T-helper 2 cell (primary cell): ENCODE measurements around the gene ZNF366.

Experiments
- DNase-seq, 5 experiments: peaks; one replicate each; pipeline versions ENCODE4 v3.0.0 to v3.0.0-alpha.2; 2012 to 2022

ZNF366 gene

DNA sequence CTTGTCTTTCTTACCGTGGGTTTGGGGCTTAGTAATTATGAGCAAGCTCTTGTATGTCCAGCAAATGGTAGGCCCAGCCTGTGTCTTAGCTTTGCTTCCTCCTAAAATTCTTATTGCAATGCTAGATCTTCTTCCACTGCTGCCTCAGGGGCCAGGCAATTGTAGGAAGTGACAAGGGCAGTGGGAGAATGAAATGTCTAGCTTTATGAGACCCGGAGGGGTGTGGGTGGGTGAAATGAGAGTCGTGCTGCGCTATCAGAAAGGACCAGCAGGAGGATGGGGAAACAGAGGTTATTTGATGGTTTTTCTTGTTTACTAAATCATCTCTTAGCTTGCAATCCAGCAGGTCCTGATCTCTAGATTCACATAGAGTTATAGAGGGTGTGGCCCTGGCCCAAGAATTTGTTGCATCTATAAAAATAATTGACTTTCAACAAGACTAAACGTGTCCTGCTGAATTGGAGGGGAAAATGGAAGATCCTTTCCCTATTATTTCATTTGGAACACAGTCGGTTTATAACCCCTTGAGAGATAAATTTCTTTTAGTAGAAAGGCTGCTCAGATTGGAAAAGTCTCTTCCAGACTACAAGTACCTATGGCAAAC lies 43.7 kb downstream of the ZNF366 start:
- DNase-seq: no peak

DNA sequence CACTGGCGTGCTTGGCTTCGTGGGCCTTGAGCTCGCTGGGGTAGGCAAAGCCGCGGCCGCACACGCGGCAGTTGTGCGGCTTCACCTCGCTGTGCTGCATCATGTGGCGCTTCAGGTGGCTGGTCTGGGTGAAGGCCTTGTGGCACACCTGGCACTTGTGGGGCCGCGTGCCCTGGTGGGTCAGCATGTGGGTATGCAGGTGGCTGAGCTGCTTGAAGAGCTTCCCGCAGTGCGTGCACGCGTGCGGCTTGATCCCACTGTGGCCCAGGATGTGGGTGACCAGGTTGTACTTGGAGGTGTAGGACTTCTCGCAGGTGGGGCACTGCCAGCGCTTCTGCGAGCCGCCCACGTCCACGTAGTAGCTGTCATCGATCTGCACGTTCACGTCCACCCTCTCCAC lies 46.8 kb downstream of the ZNF366 start:
- DNase-seq: no peak

DNA sequence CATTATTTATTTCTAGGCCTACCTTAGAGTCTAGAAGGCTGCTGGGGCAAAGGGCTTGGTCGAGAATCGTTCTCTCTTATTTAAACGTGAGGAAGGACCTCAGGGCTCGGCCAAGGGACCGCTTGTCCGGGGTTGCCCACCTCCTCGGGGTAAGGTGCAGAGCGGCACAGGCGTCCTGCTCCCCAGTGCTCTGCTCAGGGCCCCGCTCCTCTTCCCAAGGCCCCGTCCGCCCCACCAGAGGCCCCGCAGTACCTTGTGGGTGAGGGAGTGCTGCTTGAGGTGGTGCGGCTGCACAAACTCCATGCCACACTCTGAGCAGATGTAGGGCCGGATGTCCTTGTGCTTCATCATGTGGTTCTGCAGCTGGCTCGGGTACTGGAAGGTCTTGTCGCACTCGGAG lies 47.3 kb downstream of the ZNF366 start:
- no peak for DNase-seq

DNA sequence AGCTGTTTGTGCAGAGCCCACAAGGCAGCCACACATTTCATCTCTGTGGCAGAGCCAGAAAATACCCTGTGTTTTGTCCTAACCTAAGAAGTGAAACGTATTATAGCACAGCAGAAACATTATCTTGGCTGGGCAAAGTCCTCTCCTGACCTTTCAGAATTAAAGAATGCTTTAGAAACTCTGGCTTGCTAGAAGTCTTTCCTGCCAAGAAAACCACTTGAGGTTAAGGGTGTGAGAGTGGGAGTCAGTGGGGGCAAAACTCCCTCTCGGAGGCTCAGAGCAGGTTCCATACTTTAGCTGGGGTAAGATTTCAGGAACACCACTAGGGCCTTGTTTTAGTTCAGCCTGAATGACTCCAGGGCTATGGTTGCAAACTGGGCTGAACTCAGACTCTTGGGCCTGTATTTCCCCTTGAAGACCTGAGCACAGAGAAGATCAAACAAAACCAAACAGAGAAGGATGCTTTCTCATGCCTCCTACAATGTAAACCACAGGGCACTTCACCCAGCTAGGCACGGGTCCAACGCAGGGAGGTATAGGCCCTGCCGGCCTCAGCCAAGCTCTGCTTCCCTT lies 48.0 kb downstream of the ZNF366 start:
- DNase-seq: no peak

DNA sequence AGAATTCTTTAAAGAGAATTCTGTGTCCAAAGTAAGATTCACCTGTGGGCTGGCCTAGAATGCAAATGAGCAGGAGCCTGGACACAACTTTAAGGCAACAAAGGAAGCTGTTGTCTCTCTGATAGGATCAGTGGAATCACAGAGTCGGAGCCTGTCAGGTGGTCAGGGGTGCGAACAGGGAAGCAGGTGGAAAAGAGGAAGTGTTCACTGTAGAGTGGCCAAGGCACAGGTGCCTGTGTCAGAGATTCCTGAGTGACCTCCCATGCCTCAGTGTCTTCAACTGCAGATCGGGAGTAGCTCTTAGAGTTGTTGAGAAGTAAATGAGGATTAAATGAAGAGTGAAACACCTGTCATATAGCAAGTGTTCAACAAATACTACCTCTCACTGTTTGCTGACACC lies 48.8 kb downstream of the ZNF366 start:
- DNase-seq: no peak

DNA sequence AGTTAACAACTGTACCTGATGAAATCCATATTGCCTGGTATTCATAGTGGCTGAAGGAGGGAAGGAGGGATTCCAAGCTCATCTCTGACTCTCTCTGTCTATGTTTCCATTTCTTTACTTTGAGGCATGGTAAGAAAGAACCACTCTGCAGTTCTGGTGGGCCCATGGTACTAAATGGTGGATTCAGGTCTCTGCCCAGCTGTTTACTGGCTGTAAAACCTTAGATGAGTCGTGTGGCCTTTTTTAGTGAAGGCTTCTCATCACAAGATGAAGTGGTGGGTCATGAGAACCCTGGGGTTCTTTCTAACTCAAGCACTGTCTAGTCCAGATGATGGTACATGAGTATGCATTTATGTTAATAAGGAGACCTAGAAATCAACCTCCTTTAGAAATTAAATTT lies 49.7 kb downstream of the ZNF366 start:
- DNase-seq: no peak

DNA sequence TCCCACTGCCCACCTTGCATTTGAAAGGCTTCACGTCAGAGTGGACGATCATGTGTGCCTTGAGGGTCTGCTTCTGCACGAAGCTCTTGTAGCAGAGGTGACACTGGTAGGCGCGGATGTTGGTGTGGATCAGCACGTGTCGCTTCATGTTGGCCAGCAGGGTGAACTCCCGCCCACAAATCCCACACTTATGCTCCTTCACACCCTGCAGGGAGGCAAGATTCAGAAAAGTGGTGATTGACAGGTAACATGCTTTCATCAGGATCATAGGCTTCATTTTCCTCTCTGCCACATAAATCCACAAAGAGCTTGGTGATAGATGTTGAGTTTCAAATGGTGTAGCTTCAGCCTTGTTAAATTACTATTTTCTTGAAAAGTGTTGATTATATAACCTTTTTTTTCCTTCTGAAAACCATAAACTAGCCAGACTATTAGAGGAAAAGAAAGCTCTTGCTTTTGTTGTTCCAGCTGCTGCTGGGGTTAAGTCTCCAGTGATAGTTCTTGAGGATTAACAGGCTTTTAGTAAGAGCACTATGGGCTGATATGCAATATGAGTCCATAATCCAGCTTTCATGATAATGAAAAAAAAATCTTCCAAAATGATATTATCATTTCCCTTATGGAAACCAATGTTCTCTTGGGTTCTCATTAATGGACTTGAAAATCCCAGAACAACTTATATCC lies 50.7 kb downstream of the ZNF366 start:
- no peak for DNase-seq

DNA sequence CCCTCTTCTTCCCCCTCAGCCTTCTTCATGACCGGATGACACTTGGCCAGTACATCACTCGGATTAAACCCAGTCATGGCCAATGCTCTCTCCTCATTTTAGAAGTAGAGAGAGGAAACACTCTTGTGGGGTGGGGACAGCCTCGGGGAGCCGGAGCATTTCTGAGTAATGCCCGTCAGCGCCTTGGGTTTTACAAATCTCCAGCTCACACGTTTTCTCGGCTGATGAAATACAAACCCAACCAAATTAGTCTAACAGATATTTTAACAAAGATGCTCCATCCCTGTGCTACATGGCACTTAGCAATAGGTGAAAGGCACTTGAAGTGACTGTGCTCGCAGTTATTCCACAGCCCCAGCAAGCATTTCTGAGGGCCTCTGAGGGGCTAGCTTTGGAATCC lies 51.7 kb downstream of the ZNF366 start:
- no peak for DNase-seq

DNA sequence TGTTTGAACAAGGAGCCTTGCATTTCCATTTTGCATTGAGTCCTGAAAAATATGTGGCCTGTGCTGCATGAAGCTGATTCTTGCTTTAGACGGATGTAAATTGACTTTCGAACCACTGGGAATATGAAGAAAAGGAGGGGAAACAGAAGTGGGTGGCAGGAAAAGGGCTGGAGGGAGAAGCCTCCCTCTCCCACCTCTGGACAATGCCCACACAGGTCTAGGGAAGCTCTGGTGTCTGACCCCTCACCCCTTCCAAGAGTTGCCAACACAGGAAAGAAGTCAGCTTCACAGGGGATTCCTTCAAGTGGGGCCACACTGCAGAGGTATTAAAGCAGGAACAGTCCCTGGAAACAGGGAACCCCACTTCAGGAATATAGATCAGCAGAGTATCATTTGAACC lies 52.2 kb downstream of the ZNF366 start:
- no peak for DNase-seq

DNA sequence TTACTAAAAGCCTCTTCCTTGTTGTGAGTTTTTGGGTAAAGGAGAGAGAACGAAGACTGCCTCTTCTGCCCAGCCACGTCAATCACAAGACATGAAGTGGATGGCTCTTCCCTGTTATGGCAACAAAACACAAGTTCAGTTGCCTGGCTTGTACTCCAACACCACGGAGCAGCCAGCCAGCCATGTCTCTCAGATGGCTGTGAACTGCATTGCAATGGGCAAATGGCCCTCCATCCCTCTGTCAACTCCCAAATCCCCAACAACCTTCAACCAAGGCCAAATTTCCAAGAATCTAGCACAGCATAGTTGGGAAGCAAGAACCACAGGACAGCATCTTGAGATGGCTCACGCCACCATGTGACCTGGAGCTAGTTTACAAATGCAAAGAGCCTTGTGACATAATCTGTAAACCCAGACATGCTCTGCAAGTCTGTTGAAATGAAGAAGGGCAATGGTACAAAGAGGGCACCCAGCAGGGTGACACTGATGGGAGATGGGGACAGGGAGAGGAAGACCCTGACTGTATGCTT lies 53.9 kb downstream of the ZNF366 start:
- DNase-seq: no peak

DNA sequence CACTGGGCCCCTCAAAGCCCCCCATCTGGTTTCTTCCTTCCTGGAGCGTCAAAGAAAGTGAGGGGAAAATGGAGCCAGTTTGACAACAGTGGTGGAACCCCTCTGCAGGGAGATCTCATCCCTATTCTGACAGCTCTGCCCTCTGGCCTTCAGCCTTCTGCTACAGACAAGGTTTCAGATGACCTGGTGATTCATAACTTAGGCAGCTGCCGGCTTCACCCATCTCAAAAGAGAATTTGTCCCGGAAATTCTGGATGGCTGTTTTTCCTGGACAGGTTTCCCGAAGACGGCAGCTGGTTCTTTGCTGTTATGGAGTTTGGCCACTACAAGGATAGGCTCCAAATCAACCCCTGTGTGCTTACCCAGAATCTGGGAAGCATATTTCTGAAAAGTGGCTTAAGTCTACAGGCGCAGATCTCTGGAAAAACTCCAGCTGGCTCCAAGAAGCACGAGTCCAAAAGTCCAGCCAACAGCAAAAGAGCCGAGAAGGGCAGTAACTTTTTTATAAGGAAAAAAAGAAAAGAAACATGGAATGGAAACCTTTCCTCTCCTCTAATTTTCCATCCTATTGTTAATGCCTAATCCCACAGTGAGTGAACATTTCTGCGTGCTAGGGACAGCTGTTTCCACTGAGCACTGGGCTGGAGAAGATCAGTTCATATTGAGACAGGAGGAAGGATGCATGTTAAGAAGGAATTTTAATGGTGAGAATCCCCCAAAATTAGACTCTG lies 54.5 kb downstream of the ZNF366 start:
- DNase-seq: no peak

DNA sequence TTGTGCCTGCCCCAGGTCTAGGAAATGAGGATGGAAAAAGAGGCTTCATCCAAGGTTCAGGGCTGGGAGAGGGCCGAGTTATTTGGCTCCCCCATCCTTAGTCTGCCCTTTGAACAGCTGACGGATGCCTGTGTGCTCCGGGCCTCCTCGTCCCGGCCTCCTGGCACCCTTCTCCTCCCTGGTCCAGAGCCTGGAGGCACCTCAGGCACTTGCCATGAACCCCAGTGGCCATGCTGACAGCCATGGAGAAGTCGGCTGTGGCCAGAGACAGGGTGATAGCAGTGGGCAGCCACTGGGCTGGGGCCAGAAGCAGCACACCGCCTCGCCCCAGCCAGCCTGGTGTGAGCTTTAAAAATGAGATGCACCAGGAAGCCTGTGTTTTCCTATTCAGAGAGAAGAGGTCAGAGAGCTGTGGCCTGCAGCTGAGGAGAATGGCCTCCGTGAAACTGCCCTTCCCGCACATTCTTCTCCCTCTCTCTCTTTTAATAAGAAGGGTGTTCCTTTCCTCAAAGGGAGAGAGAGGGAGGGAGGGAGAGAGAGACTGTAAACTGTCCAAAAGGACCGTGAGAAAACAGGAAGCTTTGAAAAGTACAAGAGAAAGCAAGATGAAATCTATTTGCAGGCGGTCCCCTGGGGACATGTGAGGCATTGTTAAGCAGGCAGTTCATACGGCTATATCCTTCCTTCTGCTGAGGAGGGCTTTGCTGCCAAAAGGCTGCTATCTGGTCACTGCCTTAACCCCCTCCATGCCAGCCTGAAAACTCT lies 55.3 kb downstream of the ZNF366 start:
- no peak for DNase-seq

DNA sequence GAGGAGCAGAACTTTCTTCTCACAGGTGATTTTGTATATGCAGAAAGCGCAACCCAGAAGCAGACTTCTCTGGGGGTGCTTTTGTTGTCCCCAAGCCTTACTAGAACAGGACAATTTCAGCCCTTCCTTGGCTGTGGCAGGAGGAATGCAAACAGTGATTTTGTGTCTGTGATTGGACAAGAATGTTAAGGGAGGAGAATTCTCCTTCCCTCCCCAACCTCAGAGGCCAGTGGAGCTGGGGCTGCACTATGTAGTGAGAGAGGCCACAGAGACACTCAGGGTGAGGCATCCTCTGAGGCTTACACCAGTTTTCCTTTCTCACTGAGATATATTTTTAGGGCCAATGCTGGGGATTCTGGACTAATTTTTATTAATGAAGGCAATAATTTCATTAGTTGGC lies 58.8 kb downstream of the ZNF366 start:
- no peak for DNase-seq

DNA sequence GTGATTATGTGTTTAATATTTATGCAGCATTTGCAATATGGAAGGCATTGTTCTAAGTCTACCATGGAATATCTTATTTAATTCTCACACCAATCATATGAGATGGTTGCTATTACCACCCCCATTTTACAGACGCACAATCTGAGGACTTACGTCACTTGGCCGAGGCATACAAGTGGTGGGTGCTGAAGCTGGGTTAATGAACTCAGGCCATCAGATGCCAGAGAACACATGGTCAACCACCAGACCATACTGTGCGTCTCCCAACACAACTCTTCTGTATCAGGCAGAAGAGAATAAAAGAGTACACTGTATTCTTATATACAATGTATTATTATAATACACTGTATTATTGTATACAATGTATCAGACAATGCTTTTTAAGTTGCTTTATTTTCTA lies 59.5 kb downstream of the ZNF366 start:
- DNase-seq: no peak

DNA sequence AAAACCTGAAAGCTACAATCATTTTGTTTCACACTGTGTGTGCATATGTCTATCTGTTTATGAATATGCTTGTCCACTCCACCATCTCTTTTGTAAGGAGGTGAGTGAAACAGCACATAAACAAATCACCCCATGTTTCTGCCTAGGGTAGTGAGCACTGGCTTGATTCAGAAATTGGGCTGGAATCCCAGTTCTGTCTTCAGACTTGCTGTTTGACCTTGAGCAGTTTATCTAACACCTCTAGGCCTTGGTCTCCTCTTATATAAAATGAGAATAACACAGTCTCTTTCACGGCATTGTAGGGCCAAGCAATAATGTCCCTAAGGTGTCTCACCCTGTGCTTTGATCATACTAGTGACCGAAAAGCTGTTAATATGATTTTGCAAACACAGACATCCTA lies 61.2 kb downstream of the ZNF366 start:
- no peak for DNase-seq

DNA sequence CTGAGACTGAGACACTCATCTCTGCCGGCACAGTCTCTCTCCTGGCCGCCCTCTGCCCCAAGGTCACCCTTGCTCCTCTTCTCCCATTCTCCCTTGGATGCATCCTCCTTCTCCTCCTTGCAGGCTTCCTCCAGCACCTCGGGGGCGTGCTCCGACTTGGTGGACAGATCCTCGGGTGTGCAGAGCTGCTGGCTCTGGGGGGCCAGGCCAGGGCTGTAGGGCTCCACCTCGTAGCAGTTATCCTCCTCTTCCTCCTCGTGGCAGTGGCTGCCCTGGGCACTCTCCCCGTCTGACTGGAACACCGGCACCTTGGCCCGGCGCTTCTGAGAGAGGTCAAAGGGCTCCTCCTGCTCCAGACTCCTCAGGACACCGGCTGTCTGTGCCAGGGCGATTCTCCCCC lies 63.3 kb downstream of the ZNF366 start:
- no peak for DNase-seq

DNA sequence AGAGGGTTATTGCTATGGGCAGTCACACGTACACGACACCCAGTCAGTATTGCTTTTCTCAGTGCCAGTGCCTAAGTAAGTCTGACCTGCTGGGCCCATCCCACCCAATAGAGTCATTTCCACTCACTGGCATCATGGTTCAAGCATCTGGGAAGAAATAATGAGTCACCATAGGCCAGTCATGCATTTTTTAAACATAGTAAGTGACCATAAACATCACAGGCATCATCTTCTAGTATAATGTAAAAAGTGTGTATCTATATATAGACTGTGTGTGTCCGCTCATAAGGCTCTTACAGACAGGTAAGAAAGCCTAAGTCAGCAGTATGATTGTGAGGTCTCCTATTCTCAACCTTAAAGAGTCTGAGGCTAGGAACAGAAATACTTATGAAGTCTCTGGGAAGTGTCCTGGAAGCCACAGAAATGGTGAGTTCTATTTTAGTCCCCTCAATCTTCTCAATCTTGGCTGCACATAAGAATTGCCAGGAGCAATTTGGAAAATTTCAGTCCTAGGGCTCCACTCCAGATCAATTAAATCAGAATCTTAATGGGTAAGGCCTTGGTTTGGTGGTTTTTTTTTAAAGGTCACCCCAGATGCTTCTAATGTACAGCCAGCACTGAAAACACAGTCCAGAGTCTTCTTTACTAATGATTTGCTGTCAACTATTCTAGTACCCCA lies 65.2 kb downstream of the ZNF366 start:
- DNase-seq: no peak

DNA sequence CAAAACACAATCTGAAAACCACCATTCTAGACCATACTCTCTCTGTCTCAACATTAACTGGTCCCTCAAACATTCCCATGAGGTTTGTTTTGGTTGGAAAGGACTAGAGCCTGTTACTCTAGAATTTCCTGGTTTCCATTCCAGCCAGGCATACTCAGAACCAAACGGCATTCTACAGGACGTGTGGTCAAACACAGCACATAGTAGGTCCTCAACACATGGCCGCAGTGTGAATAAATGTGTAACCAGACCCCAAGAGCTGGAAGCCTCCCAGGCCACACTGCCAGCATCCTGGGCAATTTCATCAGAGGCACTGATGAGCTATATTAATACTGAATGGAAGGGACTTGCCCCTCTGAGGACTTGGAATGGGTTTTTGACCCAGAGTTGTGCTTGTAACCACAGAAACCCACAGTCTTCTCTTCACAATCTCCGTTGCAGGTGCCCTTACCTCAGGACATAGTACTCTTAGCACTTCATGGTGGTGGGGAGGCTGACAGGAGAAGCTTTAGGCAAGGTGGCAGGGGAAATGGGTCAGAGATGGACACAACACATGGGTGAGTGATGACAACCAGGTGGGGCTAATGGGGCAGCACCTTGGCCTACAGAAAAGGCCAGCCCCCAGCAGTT lies 66.0 kb downstream of the ZNF366 start:
- no peak for DNase-seq

DNA sequence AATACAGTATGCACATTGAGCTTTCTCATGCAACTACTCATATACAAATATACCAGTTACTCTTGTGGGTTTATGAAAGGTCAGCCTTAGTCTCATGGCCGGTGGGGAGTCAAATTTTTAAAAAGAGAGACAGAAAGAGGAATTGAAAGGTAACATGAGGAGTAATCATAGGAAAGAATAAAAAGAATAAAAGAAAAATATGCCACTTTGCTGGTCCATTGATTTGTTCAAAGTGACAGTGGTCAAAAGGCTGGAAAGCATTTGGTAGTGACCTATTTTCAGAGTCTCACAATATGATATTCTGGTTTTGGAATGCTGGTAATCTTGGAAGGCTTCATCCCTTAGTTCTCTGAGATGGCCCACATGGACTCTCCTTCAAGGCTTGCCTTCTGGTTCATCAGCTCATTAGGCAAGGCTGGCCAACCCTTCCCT lies 67.0 kb downstream of the ZNF366 start:
- no peak for DNase-seq

DNA sequence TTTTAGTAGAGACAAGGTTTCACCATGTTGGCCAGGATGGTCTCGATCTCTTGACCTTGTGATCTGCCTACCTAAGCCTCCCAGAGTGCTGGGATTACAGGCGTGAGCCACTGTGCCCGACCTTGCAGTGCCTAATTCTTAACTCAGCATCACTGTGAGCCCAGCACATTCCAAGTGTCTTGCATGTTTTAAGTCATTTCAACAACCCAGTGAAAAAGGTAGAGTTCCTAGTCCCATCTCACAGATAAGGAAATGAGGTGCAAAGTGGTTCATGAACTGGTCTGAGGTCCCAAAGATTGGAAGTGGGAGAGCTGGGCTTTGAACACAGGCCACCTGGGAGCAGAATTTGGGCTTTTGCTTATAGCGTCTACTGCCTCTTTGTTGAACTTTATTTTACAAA lies 68.0 kb downstream of the ZNF366 start:
- DNase-seq: no peak

DNA sequence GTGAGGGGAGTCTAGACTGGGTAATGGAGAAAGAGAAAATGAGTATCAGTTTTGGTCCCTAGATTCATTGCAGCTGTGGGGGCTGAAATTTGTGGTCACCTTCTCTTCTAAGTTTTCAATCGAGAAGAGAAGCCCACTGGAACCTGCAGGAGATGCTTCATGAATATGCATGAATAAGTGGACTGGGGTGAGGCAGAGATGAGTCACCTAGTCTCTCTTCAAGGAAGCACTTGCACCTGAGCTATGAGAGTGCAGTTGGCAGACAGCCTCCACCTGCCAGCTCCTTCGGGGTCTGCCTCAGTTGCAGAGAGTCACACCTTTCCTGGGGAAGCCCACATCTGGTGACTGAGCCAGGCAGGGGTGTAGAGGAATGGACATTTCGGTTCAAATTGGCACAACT lies 69.1 kb downstream of the ZNF366 start:
- no peak for DNase-seq
